ENCODE results near the gene SEC61B.
"Not testable (repeated sequence)": the region's sequence is repeated elsewhere in the genome, so short reads cannot be mapped to it uniquely, and the experiment has no call there.

Gene SEC61B

DNA sequence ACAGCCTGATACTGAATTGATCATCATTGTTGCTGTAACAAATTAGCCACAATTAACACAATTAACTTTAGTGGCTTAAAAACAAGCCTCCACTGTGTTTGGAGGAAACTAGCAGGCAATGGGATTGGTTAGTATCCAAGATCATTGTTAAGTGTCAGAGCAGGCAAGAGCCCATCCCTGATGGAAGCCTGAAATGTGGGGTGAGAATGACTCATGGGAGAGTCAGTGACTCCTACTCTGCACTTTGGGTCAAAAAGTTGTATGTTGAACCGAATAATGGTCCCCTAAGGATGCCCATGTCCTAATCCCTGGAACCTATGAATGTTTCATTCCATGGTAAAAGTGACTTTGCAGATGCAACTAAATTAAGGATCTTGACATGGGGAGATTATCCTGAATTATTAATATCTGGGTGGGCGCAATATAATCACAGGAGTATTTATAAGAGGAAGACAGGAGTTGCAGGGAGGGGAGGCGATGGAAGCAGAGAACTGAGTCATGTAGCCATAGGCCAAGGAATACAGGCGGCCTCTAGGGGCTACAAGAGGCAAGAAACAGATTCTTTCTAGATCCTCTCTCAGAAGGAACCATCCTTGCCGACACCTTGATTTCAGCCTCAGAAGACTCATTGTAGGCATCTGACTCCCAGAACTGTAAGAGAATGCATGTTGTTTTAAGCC lies 29.2 kb upstream of the SEC61B start:
- no peak for FAIRE-seq

DNA sequence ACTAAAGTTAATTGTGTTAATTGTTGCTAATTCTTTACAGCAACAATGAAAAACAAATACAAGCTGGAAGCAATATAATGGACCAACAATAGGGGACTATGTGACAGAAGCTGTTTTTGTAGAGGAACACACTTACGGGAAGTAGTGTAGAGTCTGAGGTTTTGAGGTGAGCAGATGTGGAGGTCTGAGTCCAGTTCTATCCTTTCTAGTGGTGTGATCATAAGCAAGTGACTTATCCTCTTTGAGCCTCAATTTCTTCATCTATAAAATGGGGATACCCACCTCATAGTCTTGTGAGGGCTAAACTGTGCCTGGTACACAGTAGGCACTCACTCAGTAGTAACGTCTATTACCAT lies 28.6 kb upstream of the SEC61B start:
- no peak for FAIRE-seq

DNA sequence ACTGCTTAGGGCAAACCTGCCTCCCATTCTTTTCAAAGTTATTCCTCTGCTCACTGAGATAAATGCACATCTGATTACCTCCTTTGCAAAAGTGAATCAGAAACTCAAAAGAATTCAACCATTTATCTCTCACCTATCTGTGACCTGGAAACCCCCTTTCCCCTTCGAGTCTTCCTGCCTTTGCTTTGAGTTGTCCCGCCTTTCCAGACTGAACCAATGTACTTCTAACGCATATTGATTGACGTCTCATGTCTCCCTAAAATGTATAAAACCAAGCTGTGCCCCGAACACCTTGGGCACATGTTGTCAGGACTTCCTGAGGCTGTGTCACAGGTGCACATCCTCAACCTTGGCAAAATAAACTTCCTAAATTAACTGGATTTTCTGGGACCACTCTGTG lies 25.6 kb upstream of the SEC61B start:
- not testable (repeated sequence) for FAIRE-seq

DNA sequence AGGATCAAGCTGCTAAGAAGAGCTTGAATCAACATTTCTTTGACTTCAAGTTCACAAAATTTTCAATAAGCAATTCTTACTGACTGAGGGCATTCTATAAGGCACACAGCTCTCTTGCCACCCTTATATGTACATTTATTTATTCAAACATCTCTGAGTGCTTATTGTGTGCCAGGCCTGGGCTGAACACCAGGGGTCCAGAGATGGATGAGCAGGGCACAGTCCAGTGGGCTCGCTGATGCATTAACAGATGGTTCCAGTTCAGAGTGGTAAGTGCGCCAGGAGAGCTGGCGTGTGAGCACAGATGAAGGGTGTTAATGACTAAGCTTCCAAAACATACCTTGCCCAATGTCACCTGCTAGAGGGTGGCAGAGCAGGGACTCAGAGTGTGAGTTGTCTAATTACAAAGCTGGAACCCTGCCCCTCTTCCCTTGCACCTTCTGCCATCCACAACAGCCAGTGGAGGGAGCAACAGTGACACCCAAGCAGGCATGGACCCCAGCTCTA lies 24.9 kb upstream of the SEC61B start:
- FAIRE-seq, result no peak

DNA sequence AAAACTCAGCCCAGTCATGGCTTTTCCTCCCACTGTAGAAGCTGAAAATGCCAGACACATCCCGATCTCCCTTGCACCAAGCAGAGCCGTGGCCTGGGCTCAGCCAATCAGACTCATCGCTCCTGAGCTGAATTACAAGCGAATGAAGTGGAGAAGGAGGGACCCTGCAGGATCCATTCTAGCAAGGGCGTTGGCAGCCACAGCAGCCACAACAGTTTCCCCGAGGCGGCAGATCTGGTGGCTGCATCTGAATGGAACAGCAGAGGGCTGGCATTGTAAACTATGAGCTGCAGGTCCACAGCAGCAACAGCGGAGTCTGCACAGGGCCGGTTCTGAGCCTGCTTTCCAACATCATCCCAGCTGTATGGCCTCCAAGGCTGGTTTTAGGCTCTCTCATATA lies 24.1 kb upstream of the SEC61B start:
- FAIRE-seq, result no peak

DNA sequence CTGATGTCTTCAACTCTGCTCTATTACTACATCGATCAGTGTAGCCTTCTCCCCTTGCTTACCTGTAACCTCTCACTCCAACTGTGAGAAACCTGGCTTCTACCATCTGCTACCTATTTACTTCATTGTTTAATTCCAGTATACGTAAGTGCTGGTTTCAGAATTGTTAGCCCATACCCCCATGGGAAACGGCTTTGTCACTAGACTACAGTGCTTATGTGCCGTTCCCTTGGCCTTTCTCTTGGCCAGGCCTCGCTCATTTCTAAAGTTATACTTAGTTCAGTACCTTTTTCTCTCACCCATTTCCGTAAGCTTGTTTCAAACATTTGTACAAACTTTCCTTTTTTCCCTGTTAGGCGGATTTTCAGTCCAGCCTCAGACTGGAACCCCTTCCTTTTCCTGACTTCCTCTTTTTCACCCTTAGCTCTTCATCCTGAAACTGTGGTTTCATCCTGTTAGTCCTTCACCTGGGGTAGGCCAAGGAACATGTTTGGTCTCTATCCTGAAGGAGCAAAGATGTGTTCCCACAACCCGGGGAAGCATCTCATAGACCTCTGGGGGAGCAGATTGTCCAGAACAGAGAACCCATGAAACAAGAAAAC lies 22.0 kb upstream of the SEC61B start:
- FAIRE-seq, result no peak

DNA sequence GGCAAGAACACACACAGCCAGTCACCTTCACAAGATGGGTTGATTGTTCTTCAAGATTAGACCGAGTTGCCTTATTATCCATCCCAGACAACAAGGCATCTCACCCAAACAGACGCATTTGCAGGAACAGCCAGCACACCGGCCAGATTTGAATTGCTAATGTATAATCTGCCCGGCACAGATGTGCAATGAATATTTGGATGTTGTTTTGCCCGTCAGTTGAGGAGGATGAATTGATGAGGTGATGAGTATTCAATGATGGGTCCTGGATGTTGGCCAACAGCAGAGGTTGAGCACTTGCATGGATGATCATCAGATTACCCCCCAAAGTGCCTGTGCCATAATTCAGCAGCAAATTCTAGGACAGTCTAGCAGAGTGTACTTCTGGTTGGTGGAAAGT lies 20.5 kb upstream of the SEC61B start:
- no peak for FAIRE-seq

DNA sequence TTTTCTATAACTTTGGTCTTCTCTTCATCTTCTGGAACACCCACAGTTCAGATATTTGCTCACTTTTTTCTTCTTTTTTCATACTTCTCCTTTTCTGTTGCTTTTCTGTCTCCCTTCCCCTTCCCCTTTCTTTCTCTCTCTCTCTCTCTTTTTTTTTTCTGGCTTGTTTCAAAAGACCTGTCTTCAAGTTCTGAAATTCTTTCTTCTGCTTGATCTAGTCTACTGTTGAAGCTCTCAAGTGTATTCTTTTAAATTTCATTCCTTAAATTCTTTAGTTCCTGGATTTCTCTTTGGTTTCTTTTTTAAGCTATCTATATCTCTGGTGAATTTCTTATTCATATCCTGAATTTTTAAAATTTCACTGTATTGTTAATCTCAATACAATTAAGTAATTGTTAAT lies 11.5 kb upstream of the SEC61B start:
- no peak for FAIRE-seq

DNA sequence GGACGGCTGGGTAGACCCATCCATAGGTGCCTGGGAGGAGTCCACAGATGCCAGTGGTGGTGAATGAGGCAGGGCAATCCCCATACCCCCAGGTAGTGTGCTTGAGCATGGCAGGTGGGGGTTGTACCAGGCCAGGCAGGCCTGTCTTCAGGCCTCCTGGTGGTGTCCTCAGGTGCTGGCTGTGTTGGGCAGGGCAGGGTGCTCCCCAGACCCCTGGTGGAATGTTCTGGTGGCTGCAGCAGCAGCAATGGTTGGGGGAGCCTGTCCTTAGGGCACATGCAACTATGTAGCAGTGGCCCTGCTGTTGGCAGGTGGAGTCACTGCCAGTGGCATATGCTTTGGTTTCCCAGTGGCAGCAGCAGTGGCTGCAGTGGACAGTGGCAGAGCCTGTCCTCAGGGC lies 10.3 kb upstream of the SEC61B start:
- no peak for FAIRE-seq

DNA sequence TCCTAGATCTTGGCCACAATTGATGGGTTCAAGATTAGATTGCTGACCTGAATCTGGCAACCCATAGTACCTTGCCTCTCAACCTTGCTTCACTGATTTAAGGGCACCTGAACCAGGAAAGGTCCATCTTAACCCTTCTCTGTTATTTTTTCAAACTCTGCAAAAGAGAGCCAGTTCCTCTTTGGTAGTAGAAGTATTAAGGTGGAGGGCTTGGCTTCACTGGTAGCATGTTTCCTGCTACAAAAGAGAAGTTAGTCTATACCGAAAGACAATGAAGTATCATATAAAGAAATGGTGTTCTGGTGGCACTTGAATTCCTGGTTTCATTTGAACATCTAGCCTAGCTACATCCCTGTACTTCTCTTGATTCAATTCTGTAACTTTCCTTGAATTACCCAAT lies 8.9 kb upstream of the SEC61B start:
- no peak for FAIRE-seq

DNA sequence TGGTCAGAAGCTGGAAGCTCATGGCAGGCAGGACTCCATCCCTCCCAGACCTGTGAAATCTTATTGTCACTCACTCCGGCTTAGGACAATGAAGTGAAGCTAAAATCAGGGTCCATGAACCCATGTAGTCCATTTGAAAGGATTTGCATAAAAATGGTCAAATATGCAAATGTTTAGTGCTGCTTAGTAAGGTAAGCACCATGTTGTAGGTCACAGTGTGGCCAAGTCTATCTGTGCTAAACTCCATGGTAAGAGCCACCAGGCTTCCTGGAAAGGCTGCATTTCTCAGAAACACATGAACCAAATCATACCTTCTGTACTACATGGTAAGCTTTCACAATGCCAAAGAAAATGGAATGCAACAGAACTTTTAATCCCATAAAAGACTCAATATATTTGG lies 6.0 kb upstream of the SEC61B start:
- FAIRE-seq, result no peak

DNA sequence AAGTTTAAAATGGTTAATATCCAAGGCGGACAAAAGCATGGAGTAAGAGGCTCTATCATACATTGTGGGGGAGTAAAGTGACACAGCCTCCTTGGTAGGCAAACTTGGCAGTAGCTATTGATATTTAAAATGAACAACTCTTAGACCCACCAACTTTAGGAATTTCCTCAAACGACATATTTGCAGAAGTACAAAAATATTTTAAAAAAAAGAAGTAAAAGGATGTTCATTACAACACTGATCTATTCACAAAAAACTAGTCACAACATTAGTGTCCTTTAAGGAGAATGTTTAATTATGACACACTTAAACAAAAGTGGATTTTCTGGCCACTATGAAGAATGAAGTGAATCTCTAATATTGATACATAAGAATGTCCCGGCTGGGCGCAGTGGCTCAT lies 2.1 kb upstream of the SEC61B start:
- FAIRE-seq, result no peak

DNA sequence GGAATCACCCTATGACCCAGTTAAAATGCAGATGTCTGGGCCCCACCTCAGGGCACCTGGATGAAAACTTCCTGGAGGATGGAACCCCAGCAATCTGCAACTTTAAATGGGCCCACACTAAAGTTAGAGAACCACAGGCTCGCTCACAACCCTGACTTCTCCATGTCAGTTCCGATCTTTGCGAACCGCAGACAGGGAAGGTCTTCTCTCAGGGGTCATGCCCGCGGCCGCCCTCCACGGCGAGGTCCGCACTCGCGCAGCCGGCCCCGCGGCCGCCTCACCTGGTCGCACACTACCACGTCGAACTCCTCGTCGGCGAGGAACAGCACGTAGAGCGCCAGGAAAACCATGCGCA lies 839 bp upstream of the SEC61B start:
- no peak for FAIRE-seq

DNA sequence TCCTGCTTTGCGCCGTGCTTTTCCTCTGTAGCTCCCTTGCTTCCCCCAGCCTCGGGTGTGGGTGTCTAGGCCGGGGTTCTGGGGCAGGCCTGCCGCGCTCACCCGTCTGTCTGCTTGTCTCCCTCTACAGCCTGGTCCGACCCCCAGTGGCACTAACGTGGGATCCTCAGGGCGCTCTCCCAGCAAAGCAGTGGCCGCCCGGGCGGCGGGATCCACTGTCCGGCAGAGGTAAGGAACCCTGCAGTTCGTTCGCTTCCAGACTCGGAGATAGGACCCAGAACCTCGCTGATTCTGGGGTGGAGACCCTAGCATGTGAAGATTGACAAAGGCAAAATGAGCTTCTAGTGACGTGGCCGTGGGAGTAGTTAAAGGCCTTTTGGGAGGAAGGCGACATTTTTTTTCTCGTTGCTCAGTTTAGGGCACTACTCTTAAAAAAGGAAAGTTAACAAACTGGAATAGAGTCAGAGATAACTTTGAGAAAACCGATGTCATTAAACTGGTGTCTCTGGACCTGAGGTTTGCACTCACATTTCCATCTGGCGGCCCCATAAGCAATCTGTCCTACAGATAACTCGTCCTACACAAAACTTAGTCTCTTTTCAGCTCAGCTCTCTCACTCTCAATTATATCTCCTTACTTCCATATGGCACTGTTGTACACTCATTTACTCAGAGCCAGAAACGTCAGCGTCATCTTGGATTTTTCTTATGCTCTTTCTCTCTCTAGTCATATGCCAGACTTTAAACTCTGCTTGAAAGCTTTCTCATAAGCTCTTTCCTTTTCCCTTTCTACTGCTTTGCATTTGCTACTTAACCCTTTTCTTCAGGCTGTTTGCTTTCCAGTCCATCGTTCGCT lies 561 bp downstream of the SEC61B start:
- FAIRE-seq, result no peak

DNA sequence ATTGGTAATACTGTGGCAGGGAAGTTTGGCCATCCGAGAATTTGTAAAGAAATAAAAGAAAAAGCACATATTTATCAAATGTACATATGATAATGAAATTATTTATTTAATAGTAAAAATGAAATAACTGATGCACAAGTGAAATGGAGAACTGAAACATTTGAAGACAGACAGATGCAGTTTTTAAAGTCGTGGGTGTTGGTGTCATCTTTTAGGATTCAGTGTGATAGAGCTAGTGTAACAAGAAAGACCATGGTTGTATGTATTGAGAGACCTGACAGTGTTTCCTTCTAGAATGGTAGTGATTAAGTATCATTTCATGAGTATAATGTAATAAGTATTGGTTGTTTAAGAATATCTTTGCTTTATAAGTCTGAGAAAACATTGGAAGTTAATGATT lies 2.4 kb downstream of the SEC61B start:
- FAIRE-seq, result no peak

DNA sequence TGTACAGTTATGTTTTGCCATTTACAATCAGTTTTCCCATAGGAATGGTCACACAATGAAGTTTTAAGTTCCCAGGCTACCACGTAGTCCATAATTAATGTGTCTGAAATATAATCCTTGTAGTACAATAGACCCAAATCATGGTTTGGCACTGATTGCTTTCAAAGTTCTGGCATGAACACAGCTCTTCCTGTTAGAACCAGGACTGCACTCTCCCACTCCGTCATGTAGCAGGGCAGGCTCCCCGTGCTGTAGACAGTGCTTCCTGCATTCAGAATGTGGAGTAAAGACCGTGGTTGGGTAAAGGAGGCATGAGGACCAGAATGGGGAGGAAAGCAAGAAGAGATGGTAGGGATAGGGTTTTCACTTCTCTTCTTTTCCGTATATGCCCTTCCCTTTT lies 4.0 kb downstream of the SEC61B start:
- FAIRE-seq, result no peak

DNA sequence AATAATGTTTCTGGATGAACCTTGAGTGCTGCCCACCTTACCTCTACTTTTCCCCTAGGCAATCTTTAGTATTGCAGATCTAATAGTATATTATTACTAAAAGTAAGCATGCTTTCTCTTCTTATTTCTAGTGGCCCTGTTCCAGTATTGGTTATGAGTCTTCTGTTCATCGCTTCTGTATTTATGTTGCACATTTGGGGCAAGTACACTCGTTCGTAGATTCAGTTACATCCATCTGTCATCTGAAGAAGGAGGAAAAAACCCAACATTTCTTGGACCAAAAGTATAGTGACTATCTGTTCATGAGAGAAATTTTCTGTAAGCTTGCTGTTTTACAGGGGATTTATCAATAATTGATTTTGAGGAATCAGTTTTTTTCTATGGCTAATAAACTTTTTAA lies 8.1 kb downstream of the SEC61B start:
- FAIRE-seq, result no peak

DNA sequence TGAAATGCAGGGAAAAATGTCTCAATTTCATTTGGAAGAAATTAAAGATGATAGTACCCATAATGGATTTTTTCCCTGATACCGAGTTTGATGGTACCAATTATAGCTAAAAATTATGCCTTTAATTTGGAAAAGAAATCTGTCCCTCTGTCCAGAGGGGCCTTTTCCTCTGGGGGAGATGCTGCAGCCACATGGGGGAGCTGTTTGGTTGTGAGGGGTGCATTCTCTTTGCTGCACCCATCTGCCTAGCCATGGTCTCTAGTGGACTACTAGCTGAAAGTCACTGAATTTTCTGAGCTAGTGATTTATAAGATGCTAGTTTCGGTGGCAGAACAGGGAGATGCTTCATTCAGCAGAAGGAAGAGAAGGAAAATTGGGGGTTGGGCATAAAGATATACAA lies 9.6 kb downstream of the SEC61B start:
- FAIRE-seq, result no peak

DNA sequence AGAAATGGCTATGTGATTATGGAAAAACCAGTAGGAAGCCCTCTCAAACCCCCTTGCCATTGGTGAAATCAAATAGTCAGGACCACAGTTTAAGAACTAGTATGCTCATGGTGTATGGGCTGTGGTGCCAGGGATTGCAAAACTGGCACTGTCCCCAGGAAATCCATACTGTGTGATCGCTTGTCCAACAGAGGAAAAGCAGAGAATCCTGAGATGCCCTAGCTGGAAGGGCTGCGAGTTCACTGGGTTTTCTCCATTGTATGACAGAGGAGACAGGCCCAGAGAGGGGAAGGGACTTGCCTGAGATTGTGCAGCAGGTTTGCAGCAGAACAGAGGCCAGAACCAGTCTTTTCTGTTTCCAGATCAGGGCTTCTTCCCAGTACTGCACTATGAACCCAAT lies 12.5 kb downstream of the SEC61B start:
- FAIRE-seq, result no peak

DNA sequence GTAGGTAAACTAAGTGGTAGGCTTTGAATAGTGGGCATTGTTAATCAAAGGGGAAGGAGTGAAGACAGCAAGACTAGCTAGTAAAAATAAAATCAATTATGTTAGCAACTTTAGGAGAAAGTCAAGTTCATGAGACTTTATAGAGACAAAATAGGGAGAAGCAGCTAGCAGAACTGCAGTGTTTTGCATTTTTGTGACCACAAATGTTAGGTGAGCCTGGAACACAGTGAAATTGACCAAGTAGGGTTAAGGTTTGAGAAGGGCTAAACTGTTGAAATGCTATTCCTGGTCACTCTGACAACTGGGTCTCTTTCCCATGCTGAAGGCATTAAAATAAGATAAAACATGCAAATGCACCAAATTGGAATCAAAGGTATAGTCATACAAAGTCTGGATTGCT lies 13.0 kb downstream of the SEC61B start:
- no peak for FAIRE-seq

DNA sequence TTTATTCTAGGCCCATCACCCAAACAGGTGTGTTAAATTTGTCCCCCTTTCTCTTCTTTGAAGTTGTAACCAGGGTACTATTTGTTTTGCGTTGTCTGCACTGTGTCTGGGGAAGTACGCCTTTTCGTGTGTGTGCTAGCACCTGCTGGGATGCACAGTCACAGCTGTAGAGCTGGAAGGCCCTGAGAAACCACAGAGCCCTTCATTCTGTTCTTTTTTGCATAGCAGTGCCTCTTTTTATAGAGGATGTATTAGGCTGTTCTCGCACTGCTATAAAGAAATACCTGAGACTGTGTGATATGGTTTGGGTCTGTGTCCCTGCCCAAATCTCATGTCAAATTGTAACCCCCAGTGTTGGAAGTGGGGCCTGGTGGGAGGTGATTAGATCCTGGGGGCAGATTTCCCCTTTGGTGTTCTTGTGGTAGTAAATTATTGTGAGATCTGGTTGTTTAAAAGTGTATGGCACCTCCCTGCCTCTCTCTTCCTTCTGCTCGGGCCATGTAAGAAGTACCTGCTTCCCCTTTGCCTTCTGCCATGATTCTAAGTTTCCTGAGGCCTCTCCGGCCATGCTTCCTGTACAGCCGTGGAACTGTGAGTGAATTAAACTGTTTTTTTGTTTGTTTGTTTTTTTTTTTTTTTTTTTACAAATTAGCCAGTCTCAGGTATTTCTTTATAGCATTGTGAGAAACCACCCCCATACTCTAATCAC lies 14.0 kb downstream of the SEC61B start:
- no peak for FAIRE-seq

DNA sequence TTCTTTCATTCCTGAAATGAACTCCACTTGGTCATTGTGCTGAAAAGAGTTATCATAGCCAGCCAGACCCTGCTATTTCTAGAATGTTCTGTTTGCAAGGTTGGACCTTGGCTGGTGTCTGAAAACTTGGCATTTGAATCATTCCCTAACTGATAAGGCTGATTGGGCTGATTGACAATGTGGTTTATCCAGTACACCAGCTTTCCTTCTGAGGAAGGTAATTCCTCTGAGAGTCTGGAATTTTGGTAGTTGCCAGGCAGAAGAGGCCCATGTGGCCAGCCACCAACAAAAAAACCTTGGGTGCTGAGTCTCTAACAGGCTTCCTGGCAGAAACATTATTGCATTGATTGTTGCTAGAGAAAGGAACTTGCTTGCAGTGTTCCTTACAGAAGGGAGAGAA lies 15.3 kb downstream of the SEC61B start:
- no peak for FAIRE-seq

DNA sequence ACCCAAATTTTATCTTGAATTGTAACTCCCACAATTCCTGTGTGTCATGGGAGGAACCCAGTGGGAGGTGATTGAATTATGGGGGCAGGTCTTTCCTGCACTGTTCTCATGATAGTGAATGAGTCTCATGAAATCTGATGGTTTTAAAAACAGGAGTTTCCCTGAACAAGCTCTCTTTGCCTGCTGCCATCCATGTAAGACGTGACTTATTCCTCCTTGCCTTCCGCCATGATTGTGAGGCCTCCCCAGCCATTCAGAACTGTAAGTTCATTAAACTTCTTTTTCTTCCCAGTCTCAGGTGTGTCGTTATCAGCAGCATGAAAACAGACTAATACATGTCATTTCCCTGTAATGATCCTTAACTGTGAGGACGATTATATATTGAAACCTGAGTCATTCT lies 15.8 kb downstream of the SEC61B start:
- not testable (repeated sequence) for FAIRE-seq

DNA sequence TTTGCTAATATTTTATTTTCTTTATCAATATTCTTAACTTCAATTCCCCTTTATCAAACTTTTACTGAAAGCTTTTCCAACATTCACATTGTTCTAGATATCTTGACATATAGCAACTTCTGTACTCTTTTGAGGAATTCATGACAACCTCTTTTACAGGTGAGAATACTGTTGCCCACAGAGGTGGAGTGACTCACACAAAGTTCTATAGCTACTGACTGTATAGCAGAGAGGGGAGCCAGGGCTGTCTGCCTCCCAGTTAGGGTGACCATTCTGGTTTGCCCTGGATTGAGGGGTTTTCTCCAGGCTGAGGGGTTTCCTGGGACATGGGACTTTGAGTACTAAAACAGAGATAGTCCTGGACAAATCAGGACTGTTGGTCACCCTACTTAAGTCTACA lies 16.2 kb downstream of the SEC61B start:
- FAIRE-seq, result no peak

Measured in colon (tissue), 2 donors.